ENCODE measurements around the gene PIGN. TPM values are rescaled to one million over a fixed set of nuclear protein-coding genes. Genes with fewer than 3 reads are reported as not detected.

The PIGN gene
- total RNA-seq, 1 experiment from 2014 or later = 52.5 TPM

- Mint-ChIP-seq H3K4me1 (ENCODE audit: low read depth, unreplicated experiment) (peaks cover 11% of the 10 kb centered on the region), H3K27me3 (ENCODE audit: unreplicated experiment) (no peaks in the 10 kb centered on the region), H3K27ac (ENCODE audit: unreplicated experiment) (no peak overlapping the region), H3K9me3 (ENCODE audit: low read depth, unreplicated experiment) (peaks cover 12% of the 10 kb centered on the region), H3K4me3 (ENCODE audit: low read depth, unreplicated experiment) (no peak overlapping the region), H3K36me3 (ENCODE audit: insufficient read depth, unreplicated experiment) (no peaks in the 10 kb centered on the region)
- DNase-seq = no peak
- intact Hi-C loops (cut with micrococcal nuclease; ENCODE audit: unreplicated experiment) = no loop called here
- CTCF ChIA-PET = interaction anchor here (0.6 kb wide), 1 partner anchor 754 kb away, joined by 4 read pairs; no protein-coding TSS in a partner anchor
- BruUV-seq (replicated peaks) = no TSS peak
- no peak for TF ChIP-seq CTCF (IDR thresholded peaks at IDR 0.05; ENCODE audit: unreplicated experiment)
Measured at GRCh38 chr18:62164855-62165487, 21.9 kb downstream of the PIGN start.

GRCh38 chr18:62164310-62164709 lies 22.5 kb downstream of the PIGN start:
- no peak for DNase-seq
- no TSS peak for BruUV-seq (replicated peaks)
- H3K36me3 Mint-ChIP-seq (ENCODE audit: insufficient read depth, unreplicated experiment) = no peaks in the 10 kb centered on the region
- no peaks in the 10 kb centered on the region for H3K27me3 Mint-ChIP-seq (ENCODE audit: unreplicated experiment)
- CTCF ChIA-PET = no interaction called here
- no peak overlapping the region for H3K27ac Mint-ChIP-seq (ENCODE audit: unreplicated experiment)
- H3K9me3 Mint-ChIP-seq (ENCODE audit: low read depth, unreplicated experiment) = peaks cover 12% of the 10 kb centered on the region
- no peak overlapping the region for H3K4me3 Mint-ChIP-seq (ENCODE audit: low read depth, unreplicated experiment)
- peaks cover 11% of the 10 kb centered on the region for H3K4me1 Mint-ChIP-seq (ENCODE audit: low read depth, unreplicated experiment)
- intact Hi-C loops (cut with micrococcal nuclease; ENCODE audit: unreplicated experiment) = no loop called here
- TF ChIP-seq CTCF (IDR thresholded peaks at IDR 0.05; ENCODE audit: unreplicated experiment) = no peak

DNA sequence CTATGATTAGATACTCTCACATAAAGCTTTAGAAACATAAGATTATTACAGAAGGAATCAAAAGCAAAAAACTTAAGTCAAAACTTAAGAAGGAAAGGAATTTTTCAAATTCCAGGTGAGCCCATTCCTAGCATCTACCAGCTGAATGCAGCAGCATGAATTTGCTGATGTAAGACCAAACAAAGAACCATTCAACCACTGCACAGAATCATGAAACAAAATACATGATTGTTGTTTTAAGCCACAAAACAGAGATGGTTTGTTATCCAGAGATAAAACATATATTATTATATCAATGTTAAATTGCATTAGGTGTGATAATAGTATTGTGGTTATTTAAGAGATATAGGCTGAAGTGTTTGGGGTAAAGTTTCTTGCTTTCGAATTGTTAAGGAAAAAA lies 29.0 kb downstream of the PIGN start:
- intact Hi-C loops (cut with micrococcal nuclease; ENCODE audit: unreplicated experiment) = no loop called here
- CTCF ChIA-PET = no interaction called here
- no peak overlapping the region for H3K27ac Mint-ChIP-seq (ENCODE audit: unreplicated experiment)
- no TSS peak for BruUV-seq (replicated peaks)
- H3K36me3 Mint-ChIP-seq (ENCODE audit: insufficient read depth, unreplicated experiment) = no peaks in the 10 kb centered on the region
- no peak for DNase-seq
- H3K9me3 Mint-ChIP-seq (ENCODE audit: low read depth, unreplicated experiment) = no peaks in the 10 kb centered on the region
- no peak overlapping the region for H3K4me3 Mint-ChIP-seq (ENCODE audit: low read depth, unreplicated experiment)
- H3K4me1 Mint-ChIP-seq (ENCODE audit: low read depth, unreplicated experiment) = no peaks in the 10 kb centered on the region
- TF ChIP-seq CTCF (IDR thresholded peaks at IDR 0.05; ENCODE audit: unreplicated experiment) = no peak
- H3K27me3 Mint-ChIP-seq (ENCODE audit: unreplicated experiment) = no peaks in the 10 kb centered on the region

DNA sequence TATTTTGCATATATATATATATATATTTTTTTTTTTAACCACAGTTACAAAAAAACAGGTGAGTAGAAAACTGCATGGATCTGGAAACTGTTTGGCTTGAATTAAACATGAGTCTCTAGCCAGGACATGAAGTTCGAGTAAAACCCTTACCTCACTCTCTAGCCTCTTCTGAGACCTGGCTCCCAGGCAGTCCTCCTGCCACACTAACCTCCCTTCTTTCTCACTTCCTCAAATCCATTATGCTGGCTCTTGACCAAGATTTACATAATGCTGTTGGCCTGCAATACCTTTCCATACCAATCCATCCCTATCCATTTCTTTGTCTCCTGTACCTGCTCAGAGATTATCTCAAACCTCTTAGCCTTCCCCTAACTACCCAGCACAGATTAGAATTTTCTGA lies 34.0 kb downstream of the PIGN start:
- no peaks in the 10 kb centered on the region for H3K36me3 Mint-ChIP-seq (ENCODE audit: insufficient read depth, unreplicated experiment)
- intact Hi-C loops (cut with micrococcal nuclease; ENCODE audit: unreplicated experiment) = no loop called here
- H3K27me3 Mint-ChIP-seq (ENCODE audit: unreplicated experiment) = no peaks in the 10 kb centered on the region
- H3K4me1 Mint-ChIP-seq (ENCODE audit: low read depth, unreplicated experiment) = no peaks in the 10 kb centered on the region
- no peak for DNase-seq
- H3K4me3 Mint-ChIP-seq (ENCODE audit: low read depth, unreplicated experiment) = no peak overlapping the region
- CTCF ChIA-PET = no interaction called here
- no peaks in the 10 kb centered on the region for H3K9me3 Mint-ChIP-seq (ENCODE audit: low read depth, unreplicated experiment)
- TF ChIP-seq CTCF (IDR thresholded peaks at IDR 0.05; ENCODE audit: unreplicated experiment) = no peak
- no peak overlapping the region for H3K27ac Mint-ChIP-seq (ENCODE audit: unreplicated experiment)
- BruUV-seq (replicated peaks) = no TSS peak
